Measurements from ENCODE around the gene TRMO.
"Not testable (repeated sequence)": the region's sequence is repeated elsewhere in the genome, so short reads cannot be mapped to it uniquely, and the experiment has no call there.

The TRMO gene

DNA sequence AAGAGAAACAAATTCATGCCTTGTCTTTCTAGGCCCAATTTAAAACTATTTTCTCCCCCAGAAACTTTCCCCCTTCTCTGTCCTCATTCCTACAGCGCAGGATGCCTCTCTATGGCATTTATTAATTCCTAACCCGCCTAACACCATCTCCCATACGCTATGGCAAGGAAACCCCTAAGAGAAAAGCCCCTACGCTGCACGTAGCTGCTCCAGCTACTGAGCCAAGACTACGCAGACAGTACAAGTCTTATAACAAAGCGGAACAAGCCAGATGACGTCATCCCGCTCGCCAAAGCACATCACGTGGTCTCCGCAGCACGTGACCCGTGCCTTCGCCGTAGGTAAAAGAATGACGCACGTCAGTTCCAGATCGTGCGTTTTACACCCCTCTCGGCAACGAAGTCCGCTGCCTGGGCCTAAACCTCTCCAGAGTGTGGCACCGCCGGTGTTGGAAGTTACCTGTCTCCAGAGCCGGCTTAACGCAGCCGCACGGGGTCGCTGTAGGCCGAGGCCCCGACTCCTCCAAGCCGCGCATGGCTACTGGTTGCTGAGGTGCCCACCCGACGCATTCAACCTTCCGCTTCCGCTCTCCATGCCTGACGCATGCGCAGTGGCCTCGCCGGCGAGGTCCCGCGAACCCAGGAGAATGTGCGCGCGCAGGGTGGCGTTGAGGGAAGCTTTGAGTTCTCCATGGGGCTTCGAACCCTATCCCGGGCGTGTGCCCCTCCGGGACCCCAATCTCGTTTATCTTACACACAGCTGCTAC, at the start of gene TRMO:
Gene TRMO, minus strand, starts transcription at position 542 of the 766 bp plus-strand sequence. Its CDS starts 7 bp downstream, at position 535.
- DNase-seq (ENCODE audit: low read depth in 1 of 2, low spot score in 1 of 2): peak; percentile 97 to 99

- DNase-seq (ENCODE audit: low read depth in 1 of 2, low spot score in 1 of 2): no peak
These were observed 47.9 kb upstream of the TRMO start for GRCh38 chr9:97970165-97970564.

DNA sequence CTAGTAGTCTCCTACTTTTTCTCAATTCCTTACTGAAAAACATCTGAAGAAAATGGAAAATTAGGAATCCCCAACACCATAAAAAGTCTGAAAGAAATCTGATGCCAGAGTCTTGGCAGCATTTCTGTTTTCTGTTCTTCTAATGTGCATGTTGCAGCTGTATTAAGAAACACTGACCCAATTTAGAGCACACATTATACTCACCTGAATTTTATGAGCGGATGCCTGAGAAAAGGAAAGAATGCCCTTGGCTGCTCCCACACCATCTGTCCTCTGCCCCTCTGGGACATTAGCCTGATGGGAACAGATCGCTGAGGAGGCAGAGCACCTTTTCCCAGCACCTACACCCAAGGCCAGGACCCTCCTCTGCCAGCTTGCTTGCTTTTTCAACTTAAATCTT, 46.7 kb upstream of the TRMO start:
- DNase-seq (ENCODE audit: low read depth in 1 of 2, low spot score in 1 of 2): no peak

DNA sequence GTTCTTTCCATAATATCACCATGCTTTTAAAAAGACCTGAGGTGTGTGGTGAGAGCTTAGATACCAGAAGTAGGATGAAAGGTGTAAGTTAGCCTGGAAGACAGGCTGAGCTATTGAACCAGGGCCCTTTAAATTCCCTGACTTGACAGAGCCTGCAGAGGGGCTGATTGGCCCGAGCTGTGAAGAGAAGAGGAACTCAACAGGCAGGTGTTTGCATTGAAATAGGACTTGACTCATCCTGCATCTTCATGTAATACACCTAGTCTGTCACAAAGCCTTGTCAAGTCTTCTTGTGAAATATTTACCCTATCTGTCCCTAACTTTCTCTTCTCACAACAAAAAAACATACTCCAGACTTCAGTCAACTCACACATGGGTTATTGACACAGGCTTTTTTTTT, 44.2 kb upstream of the TRMO start:
- no peak for DNase-seq (ENCODE audit: low read depth in 1 of 2, low spot score in 1 of 2)

GRCh38 chr9:97964901-97965300, 42.6 kb upstream of the TRMO start:
- no peak for DNase-seq (ENCODE audit: low read depth in 1 of 2, low spot score in 1 of 2)

DNA sequence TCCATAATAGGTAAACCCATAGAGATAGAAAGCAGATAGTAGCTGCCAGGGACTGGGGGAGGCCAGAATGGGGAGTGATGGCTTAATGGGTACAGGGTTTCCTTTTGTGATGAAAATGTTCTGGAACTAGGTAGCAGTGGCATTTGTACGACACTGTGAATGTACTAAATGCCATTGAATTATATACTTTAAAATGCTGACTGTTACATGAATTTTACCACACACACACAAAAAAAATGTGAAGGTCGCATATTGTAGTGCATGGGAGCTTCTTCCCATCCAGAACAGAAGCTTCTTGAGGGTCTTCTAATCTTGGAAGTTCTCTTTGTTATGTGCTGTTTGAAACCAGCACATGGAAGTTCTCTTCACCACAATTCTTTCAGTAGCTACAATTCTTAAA, 40.9 kb upstream of the TRMO start:
- no peak for DNase-seq (ENCODE audit: low read depth in 1 of 2, low spot score in 1 of 2)

- no peak for DNase-seq (ENCODE audit: low read depth in 1 of 2, low spot score in 1 of 2)
These were observed 40.3 kb upstream of the TRMO start for GRCh38 chr9:97962575-97962974.

GRCh38 chr9:97962136-97962535, 39.8 kb upstream of the TRMO start:
- DNase-seq (ENCODE audit: low read depth in 1 of 2, low spot score in 1 of 2): no peak

DNA sequence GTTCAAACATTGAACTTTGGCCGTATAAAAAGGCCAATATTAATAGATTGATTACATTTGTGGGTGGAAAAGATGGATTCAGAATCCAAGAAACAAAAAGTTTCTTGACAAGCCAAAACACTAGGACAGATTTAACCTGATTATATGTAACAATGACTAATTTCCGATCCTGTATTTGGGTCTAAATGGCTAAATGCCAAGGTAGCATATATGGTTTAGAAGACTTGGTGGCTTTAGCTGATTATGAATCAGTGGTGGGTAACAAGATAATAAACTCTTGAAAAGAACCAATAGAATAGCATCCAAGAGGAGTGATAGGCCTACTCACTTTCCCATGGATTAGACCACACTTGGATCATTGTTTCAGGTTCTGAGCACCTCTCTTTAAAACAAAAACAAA, 39.1 kb upstream of the TRMO start:
- DNase-seq (ENCODE audit: low read depth in 1 of 2, low spot score in 1 of 2): no peak

- not testable (repeated sequence) for DNase-seq (ENCODE audit: low read depth in 1 of 2, low spot score in 1 of 2)
These were observed 38.5 kb upstream of the TRMO start for GRCh38 chr9:97960678-97961328.

DNA sequence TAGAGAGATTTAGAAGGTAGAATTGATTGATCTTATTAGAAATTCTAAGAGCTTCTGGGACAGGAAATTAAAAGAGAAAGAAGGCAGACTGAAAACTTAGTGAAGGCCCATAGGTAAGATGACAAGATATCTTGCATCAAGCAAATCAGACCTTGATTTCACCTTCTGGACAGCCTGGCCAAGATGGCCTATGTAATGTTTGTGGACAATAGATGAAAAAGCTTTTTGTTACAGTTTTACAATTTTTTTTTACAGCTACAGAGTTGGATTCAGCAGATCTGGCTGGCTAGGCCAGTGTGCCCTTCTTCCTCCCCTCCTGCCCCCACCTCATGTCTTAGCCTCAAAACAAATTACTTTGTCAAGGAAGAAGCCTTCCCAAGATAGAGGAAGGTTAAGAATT, 37.3 kb upstream of the TRMO start:
- no peak for DNase-seq (ENCODE audit: low read depth in 1 of 2, low spot score in 1 of 2)

GRCh38 chr9:97958812-97959511, 36.7 kb upstream of the TRMO start:
- DNase-seq (ENCODE audit: low read depth in 1 of 2, low spot score in 1 of 2): no peak

GRCh38 chr9:97956331-97956730, 34.0 kb upstream of the TRMO start:
- no peak for DNase-seq (ENCODE audit: low read depth in 1 of 2, low spot score in 1 of 2)

DNA sequence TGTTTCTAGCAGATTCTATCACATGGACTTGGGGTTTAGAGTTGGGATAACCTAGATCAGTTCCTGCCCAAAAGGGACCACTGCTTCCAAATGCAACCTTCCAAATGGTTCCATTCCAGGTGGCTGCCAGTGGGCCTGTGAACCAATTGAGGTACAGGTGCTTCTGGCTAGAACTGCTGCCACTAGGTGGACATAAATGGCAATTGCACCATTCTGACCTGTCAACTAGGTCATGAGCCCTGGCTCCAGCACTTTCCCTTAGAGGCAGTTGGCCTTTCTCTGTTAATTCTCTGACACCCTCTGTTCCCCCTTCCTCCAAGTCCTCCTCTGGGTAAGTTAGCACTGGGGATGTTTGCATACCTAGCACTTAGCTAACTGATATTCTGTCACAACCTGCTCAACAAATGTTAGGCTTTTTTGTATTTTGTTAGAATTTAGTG, 32.3 kb upstream of the TRMO start:
- DNase-seq (ENCODE audit: low read depth in 1 of 2, low spot score in 1 of 2): peak; percentile 18 to 52

- DNase-seq (ENCODE audit: low read depth in 1 of 2, low spot score in 1 of 2): not testable (repeated sequence)
These were observed 28.6 kb upstream of the TRMO start for GRCh38 chr9:97950873-97951272.

- DNase-seq (ENCODE audit: low read depth in 1 of 2, low spot score in 1 of 2): not testable (repeated sequence)
These were observed 24.8 kb upstream of the TRMO start for GRCh38 chr9:97947094-97947493.

DNA sequence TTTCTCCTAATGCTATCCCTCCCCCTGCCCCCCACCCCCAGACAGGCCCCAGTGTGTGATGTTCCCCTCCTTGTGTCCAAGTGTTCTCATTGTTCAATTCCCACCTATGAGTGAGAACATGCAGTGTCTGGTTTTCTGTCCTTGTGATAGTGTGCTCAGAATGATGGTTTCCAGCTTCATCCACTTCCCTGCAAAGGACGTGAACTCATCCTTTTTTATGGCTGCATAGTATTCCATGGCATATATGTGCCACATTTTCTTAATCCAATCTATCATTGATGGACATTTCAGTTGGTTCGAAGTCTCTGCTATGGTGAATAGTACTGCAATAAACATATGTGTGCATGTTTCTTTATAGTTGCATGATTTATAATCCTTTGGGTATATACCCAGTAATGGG, 23.2 kb upstream of the TRMO start:
- DNase-seq (ENCODE audit: low read depth in 1 of 2, low spot score in 1 of 2): not testable (repeated sequence)

DNA sequence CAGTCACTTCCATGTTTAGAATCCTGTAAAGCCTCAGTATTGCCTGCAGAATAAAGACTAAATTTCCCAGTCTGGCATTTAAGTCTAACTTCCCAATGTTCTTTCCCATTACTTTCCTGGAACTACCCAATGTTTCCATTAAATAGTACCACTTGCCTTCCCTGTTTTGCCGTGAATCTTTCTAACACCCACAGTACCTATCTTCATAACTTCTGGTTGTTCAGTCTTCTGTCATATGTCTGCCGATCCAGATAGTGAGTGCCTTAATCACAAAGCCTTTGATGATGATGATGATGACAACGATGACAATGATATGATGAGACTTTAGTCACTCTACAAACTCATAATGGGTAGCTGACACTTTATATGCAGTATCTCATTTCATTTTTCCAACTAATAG, 22.3 kb upstream of the TRMO start:
- DNase-seq (ENCODE audit: low read depth in 1 of 2, low spot score in 1 of 2): no peak

- no peak for DNase-seq (ENCODE audit: low read depth in 1 of 2, low spot score in 1 of 2)
These were observed 21.1 kb upstream of the TRMO start for GRCh38 chr9:97943308-97943855.

GRCh38 chr9:97941323-97941722, 19.0 kb upstream of the TRMO start:
- DNase-seq (ENCODE audit: low read depth in 1 of 2, low spot score in 1 of 2): no peak

- DNase-seq (ENCODE audit: low read depth in 1 of 2, low spot score in 1 of 2): no peak
These were observed 18.4 kb upstream of the TRMO start for GRCh38 chr9:97940741-97941140.

- DNase-seq (ENCODE audit: low read depth in 1 of 2, low spot score in 1 of 2): no peak
These were observed 17.9 kb upstream of the TRMO start for GRCh38 chr9:97940233-97940632.
